IPS-11a (cell line): ENCODE data around the gene VDAC1.
"Not testable (repeated sequence)": the region's sequence is repeated elsewhere in the genome, so short reads cannot be mapped to it uniquely, and the experiment has no call there.

Experiments
- H3K4me3 ChIP-seq: one replicate; pipeline ENCODE4 v1.5.1; 2013; ENCODE audit warnings: low read depth, low read length, control low read depth

VDAC1 gene

DNA sequence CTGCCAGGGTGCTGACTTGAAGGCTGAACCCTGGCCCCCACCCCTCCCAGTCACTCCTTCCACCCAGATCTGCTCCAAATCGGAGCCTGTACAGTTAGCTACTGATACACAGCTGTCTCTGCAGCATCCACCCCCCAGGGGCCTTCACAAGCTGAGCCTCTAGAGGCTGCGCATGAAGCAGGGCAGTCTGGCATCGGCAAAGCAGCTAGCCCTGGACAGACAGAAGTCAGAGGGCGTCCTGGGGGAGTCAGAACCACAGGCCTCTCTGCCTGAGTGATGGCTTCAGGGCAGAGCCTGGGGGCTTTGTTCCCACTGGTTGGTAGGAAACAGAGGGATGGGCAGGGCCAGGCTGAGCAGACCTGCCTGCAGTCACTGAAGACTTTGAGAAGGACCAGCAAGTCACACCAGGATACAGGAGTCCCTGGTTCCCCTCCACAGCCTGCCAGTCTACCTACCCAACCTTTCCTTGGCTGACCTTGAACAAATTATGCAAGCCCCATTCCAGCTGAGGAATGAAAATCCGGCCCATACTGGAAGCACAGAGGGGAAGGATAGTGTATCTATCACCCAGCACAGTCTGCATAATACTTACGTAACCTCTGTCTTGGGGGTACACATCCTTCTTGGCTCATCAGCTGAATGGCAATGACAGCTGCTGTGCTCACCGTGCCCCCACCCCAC, 8.8 kb downstream of the VDAC1 start:
- no peak overlapping the region for H3K4me3 ChIP-seq

DNA sequence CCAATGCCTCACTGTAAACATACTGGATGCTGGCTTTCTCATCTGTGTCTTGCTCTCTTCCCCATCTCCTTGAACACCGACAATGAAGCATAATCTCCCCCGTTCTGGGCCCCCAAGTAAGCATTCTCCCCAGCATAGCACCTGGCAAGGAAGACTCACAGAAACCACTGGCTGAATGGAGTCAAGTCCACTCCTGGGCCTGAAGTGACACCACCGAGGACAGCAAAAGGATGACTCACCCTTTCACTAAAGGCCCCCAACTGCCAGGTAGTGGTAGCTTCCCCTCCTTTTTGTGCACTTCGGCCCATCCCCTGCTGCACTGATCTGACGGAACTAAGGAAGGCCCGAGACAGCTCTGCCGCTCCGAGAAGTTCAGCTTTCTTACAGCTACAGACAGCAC, 9.4 kb downstream of the VDAC1 start:
- no peak overlapping the region for H3K4me3 ChIP-seq

DNA sequence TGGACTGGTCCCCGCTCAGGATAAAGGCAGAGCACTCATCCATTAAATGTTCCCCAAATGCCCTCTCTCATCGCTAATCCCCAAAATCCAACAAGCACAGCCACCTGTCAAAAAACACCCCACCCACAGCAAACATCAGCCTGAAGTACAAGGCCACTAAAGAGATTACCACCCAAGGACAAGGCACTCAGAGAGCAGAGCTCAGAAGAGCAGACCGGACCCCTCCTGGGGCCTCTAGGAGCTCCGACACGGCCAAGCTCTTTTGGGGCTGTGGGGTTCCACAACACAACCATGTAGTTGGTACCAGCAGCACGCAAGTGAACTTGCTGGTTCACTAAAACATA, 9.8 kb downstream of the VDAC1 start:
- no peak overlapping the region for H3K4me3 ChIP-seq

DNA sequence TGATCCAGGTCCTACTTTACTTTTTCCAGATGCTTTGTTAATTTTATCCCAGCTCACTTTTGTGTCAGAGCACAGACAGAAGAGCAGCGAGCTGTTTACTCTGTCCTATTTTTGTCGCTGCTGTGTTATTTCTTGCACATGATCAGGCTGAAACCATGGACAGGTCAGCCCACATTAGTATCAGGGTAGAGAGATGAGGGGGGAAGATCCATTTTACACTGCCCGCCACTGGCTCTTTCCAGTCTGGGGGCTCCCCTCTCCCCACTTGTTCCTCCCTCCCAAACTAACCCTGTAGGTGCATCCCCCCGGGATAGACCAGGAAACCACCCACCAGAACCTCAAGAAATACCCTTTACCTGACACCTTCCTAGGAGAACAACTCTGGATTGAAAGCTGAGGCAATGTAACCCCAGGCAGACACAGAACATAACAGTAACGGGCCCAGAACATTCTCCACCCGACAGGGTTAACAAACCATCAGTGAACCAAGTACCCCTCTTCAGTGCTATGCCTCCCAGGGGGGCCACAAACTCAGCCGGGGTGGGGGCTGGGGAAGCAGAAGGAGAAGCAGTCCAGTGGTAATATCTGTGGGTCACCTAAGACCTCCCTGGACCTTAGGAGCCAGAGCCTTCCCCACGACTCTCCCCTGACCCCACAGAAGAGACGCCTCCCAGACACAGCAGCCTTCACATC, 10.3 kb downstream of the VDAC1 start:
- no peak overlapping the region for H3K4me3 ChIP-seq

DNA sequence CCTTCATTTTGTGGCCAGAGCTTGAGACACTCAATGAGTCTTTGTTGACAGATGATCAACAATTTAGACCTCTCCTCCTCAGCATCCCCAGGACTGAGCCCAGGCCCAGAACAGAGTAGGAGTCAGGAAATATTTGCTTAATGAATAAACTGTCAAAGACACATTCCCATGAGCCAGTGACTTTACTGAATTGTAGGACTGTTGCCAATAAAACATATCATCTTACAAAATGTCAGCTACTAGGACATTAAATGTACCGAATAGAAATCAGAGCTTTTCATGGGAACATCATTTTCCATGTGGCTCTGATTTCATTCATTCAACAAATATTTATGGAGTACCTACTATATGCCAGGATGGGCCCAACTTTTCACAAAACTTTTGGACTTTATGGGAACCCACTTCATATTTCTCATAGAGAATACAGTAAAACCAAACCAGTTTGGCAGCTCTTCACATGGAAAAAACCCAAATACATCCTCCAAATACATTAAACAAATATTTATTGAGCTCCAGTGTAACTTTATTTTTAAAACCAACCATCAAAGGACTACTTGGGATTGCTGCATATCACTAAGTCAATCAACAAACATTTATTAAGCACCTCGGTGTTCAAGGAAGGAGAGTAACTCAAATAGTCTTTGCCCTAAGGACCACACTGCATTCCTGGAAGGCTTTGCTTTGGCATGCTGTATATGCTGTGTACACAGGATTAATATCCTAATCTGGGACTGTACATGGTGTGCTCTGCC, 11.4 kb downstream of the VDAC1 start:
- no peak overlapping the region for H3K4me3 ChIP-seq

DNA sequence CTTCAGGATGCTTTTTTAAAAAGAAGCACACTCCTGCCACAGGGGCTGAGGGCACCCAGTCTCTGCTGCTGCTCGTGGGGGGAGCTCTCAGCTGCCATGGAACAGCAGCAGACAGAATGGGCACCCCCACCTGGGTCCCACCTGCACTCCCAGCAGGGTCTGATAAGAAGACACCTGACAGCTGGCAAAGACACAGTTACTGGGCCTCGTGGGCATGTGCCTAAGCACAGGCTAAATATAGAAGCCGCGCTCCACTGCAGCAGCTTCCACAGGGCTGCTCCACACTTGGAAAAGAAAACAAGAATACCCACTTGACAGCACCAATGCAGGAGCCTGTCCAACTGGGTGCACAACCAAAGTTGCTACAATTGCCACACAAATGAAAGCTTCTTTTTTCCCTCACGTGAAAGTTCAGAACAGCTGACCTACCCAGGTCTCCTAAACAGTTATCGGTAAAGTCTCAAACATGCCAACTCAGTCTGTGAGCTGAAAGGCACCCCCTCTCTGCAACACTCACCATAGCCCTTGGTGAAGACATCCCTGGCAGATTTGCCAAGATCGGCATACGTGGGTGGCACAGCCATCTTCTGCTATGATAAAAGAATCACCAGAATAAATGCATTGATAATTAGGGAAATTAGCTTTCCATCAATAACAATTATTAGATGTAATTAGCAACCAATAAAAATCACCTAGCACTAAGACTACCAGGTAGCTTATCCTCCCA, 12.2 kb downstream of the VDAC1 start:
- H3K4me3 ChIP-seq: no peak overlapping the region

DNA sequence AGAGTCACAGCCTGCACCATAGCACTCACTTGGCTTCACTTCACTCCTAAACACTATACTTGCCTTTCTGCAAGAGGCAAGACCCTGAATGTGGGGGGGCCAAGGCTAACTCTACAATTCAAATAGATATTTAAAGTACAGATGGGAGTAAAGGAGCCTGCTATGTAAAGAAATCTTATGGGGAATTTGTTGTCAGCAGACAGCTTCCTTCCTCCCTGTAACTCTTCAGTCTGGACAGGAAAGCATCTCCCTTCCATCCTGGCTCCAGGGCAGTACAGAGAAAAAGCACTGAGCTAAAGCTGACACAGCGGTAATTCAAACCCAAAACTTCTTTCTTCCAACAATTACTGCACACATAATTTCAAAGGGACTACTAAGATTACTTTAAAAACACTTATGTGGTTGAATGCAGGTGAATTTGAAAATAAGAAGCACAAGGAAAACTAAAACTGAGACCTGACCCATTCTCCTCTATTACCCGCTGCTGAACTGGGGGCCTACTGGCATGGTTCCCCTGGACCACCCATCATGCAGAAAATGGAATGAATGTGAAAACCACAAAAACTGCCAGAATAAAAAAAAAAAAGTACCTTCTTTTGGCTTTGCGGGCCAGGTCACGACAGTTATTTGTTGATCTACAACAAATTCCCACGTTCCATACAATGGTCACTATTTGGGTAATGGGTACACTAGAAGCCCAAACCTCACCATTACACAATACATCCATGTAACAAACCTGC, 13.4 kb downstream of the VDAC1 start:
- no peak overlapping the region for H3K4me3 ChIP-seq

DNA sequence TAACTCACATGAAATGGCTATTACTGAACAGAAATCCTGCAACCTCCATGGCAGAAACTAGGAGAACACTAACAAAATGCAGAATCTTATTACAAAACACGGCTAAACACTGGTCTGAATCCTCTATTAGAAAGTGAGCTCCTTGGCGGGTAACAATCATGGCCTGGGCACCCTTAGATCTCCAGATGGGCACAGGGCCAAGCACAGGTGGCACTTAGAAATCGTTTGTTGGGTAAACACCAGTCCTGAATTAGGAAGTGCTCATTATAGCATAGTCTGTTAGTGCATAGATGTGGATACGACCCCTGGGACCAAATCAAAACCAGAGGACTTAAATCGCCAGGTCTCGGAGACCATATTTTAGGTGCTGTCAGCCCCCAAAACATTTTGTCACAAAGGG, 14.4 kb downstream of the VDAC1 start:
- H3K4me3 ChIP-seq: no peak overlapping the region

DNA sequence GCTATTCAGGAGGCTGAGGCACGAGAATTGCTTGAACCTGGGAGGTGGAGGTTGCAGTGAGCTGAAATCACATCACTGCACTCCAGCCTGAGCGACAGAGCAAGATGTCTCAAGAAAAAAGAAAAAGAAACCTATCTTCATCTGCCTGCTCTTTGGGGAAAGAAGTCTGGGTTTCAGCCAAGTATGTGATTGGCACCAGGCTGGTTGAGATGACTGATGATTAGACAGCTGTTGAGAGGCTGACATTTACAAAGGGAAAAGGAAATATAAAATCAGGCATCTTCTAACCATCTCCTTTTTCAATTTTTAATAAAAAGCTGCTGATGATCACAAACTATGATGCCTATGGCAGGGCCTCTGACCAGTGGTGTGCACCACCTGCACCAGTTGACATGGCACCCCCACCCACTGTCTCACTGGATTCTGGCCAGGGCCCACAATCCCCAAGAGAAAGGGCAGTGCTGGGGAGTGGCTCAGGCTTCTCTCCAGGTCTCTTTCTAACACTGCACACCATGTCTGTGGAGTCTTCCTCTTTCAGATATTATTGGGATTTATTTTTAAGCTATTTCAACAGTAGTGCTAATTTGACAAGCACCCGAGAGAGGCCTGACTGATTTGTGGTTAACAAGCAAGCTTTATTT, 19.1 kb downstream of the VDAC1 start:
- H3K4me3 ChIP-seq: no peak overlapping the region

DNA sequence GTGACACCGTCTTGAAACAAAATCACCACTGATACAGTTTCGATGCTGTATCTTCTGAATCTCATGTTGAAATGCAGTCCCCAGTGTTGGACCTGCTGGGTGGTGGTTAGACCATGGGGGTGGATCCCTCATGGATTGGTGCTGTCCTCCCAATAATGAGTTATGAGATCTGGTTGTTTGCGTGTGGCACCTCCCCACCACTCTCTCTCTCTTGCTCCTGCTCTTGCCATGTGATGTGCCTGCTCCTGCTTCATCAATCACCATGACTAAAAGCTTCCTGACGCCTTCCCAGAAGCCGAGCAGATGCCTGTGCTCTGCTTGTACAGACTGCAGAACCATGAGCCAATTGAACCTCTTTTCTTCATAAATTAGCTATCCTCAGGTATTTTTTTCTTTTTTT, 21.1 kb downstream of the VDAC1 start:
- H3K4me3 ChIP-seq: no peak overlapping the region

DNA sequence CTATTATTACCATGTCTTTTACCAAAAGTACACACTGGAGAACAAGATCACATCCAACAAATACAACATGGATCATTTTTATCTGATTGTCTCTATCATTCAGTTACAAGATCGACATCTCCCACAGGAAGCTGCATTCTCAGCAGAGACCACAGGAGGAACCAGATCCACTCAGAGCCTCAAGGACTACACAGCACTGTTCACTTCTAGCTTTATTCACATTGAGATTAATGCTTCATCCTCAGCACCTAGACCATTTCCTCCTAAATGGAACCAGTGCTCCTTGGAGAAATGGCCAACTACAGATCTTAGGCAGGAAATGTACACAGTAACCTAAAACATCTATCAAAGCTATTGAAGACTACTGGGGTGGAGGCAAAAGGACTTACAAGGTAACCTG, 23.1 kb downstream of the VDAC1 start:
- no peak overlapping the region for H3K4me3 ChIP-seq

DNA sequence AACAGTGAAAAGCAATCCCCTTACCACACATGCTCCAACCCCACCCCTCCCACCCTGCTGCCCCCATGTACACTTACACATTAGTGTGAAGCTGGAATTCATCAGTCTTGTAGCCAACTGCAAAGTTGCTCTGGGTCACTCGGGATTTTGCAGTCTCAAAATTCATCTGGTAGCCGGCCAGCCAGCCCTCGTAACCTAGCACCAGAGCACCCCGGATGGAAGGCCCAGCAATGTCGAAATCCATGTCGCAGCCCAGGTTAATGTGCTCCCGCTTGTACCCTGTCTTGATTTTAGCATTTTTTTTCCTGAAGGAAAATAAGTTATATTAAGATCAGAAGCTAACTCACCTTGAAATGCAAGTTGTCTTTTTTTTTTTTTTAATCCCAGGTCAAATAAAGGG, 24.1 kb downstream of the VDAC1 start:
- H3K4me3 ChIP-seq: no peak overlapping the region

DNA sequence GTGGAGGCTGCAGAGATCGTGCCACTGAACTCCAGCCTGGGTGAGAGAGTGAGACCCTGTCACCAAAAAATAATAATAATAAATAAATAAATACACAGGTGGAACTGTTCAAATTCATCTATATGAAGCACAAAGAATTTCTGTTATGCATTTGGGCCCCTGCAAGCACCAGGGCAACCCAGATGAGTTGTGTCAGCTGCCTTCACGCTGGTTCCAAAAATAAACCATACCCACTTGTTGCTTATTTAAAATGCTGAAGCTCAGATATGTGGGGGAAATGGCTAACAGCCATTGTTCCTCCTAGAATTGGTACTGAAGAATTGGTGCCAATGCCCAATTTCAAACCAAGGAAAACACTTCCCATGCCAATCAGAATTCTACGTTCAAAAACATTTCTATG, 25.8 kb downstream of the VDAC1 start:
- no peak overlapping the region for H3K4me3 ChIP-seq

DNA sequence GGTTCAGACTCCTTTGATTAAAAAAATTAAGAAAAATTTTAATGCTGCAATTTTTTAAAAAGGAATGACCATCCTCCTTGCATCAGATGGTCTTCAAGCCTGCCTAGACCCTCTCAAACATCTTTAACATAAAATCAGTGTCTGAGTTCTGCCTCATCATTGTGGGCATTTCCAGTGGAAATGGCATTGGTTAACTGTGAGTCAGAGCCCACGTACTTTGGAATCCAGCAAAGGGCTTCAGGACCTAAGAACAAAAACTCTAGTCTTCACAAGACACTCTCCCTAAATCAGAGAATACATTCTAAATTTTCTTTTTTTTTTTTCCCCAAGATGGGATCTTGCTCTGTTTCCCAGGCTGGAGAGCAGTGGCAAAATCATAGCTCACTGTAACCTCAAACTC, 26.9 kb downstream of the VDAC1 start:
- no peak overlapping the region for H3K4me3 ChIP-seq

DNA sequence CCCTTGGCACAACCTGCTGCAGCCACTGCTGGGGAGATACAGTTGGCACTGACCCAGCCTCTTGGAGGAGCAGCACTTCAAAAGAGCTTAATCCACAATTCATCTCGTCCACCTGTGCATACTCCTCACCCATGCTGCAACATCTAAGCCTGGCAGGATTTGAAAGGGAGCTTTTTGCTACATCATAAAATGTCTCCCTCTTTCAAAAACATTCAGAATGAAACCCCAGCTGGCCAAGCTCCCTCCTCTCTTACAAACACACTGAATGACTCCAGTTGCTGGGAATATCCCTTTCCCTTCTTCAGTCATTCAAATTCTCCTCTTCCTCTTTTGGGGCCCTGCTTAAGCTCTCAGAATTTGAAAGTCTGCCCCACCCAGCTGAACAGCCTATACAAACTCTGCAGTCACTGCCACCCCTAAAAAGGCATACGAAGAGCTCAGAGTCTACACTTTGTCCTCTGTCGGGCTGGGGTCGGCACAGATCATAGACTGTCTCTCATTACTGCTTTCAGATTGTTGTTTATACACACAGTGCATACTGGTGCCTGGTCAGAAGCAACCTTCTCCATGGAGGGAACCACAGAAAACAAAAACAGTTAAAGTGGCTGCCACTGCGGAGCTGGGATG, 27.5 kb downstream of the VDAC1 start:
- H3K4me3 ChIP-seq: no peak overlapping the region

DNA sequence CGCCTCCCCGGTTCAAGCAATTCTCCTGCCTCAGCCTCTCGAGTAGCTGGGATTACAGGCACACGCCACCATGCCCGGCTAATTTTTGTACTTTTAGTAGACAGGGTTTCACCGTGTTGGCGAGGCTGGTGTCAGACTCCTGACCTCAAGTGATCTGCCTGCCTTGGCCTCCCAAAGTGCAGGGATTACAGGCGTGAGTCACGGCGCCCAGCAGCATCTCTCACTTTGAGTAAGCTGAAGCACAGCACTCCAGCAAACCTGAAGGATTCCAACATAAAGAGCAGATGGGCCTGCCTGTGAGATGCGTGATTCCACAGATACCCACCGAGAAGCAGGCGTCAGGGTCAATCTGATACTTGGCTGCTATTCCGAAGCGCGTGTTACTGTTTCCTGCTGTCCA, 29.2 kb downstream of the VDAC1 start:
- H3K4me3 ChIP-seq: not testable (repeated sequence)

DNA sequence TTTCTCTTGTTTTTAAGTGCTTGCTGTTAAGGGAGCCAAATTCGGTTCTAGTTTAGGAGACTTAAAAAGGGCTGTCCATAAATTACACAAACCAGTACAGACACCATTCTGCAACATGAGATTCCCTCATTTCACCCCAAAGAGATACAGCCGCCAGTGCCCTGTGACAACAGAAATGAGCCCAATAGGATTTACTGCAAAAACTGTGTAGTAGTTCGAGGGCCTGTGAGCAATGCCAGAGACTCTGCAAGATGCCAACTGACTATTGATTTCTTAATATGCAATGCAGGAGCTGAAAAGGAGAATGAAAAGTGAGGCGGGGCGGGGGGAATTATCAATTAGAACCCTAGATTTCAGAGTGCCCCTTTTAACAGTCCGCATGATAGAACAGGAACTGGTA, 30.6 kb downstream of the VDAC1 start:
- H3K4me3 ChIP-seq: no peak overlapping the region

DNA sequence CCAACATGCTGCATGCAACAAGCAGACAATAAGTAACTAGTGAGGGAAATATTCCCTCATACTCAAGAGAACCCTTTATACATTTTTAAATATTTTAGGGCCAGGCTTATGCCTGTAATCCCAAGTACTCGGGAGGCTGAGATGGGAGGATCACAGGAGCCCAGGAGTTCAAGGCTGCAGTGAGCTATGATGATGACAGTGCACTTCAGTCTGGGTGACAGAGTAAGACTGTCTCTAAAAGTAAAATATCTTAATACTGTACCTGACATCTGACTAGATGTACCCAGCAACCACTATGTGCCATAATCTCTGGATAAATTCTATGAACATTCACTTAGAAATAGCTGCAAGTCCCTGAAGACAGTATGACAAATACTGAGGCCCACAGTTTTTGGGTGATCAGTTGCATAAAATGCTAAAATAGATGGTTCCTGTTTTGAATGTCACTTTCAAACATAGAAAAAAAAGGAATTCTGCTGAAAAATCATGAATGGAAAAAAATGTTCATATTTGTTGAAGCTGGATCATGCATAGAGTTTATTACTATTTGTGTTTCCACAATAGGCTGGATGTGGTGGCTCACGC, 34.4 kb downstream of the VDAC1 start:
- H3K4me3 ChIP-seq: no peak overlapping the region

DNA sequence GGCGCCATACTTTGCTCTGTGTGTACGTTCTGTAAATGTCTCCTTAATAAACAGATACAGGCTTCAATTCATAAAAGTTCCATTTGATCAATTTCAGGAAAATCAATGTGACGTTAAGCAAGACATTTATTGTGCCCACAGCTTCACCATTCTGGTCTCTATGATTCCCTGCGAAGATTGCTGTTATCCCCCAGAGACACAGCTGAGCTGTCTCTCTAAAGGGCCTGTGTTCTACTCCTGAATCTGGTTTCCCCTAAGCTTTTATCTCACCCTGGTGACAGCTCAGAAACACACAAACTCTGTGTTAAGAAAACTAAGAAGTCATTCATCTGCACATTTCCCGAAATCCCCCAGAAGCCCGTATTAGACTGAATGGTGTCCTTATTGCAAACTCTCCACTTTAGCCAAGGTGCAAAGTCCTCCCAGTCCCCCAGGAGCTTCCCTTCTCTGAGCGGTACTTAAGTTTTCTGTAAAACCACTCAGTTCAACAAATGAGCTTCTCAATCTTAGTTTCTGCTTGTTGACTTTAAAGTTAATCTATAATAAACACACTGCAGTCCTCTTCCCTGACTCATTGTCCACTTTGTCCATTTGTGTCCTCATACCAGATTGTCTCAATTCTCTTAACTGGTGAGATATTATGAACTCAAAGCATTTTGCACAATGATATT, 35.0 kb downstream of the VDAC1 start:
- H3K4me3 ChIP-seq: no peak overlapping the region
